Chondrocyte (in vitro differentiated cells): ENCODE measurements around the gene MC1R. TPM values are rescaled to one million over a fixed set of nuclear protein-coding genes. Genes with fewer than 3 reads are reported as not detected.

Experiments
- DNase-seq: peaks from one replicate; pipeline ENCODE4 v3.0.0; 2021; ENCODE audit warnings: mixed read lengths, low spot score
- H3K27ac Mint-ChIP-seq: one replicate; pipeline ENCODE4 v1.8.0; 2021; ENCODE audit warnings: mild to moderate bottlenecking, moderate library complexity, mixed read lengths; ENCODE audit not compliant: unreplicated experiment
- H3K27me3 Mint-ChIP-seq: 2 replicates; pipeline ENCODE4 v1.8.0; 2021; ENCODE audit warnings: low read depth, mixed read lengths
- H3K36me3 Mint-ChIP-seq: 2 replicates; pipeline ENCODE4 v1.8.0; 2021; ENCODE audit warnings: low read depth, mixed read lengths
- H3K4me1 Mint-ChIP-seq: 2 replicates; pipeline ENCODE4 v1.8.0; 2021; ENCODE audit warnings: low read depth, mild to moderate bottlenecking, mixed read lengths
- H3K4me3 Mint-ChIP-seq: one replicate; pipeline ENCODE4 v1.8.0; 2021; ENCODE audit warnings: mild to moderate bottlenecking, moderate library complexity, mixed read lengths; ENCODE audit not compliant: unreplicated experiment
- H3K9me3 Mint-ChIP-seq: 2 replicates; pipeline ENCODE4 v1.8.0; 2021; ENCODE audit warnings: low read depth, mixed read lengths
- total RNA-seq: library from RNA; stranded (reverse); gene quantifications from 3 replicates; pipeline ENCODE4 v1.2.1, GENCODE V29; 2021
- TF ChIP-seq, protein P1 (sequence below): fragments of 200-600 bp; sonication (generic); IDR thresholded peaks from 2 replicates; pipeline ENCODE4 v1.5.0; 2021; ENCODE audit warnings: antibody characterized with exemption, mild to moderate bottlenecking, moderate library complexity

The MC1R gene
- total RNA-seq, 1 donor from 2014 or later = 4.2 TPM

DNA sequence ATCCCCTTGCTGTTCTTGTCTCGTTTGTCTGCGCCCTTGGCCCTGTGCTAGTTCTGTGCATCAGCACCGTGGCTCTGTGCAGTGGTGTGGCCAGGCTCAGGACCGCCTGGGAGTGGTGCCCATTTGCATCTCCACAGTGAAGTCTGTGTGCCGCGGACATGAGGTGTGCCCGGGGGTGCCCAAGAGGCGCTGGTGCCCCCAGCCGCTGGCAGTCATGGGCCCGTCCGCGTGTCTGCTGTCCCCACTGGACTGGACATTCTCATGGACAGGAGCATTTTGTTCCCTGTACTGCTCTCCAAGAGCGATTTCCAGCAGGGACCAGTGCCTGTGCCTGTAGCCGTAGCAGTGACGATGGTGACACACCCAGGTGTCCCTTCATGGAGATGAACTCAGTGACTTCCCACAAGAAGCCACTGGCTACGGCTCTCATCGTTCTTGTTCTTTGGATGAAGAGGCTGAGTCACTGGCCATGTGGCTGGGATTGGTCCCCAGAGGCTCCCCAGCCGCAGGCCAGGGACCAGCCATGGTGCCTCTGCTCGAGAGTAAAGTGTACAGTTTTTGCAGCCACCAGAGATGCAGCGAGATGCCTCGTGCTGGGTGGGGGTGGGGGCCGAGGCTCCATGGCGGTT lies 13.0 kb upstream of the MC1R start:
- H3K27ac Mint-ChIP-seq = no peak overlapping the region
- DNase-seq = no peak
- no peak overlapping the region for H3K4me3 Mint-ChIP-seq
- H3K36me3 Mint-ChIP-seq = peaks cover 28% of the 10 kb centered on the region
- peaks cover 2% of the 10 kb centered on the region for H3K4me1 Mint-ChIP-seq
- no peaks in the 10 kb centered on the region for H3K27me3 Mint-ChIP-seq
- TF ChIP-seq, protein P1, sequence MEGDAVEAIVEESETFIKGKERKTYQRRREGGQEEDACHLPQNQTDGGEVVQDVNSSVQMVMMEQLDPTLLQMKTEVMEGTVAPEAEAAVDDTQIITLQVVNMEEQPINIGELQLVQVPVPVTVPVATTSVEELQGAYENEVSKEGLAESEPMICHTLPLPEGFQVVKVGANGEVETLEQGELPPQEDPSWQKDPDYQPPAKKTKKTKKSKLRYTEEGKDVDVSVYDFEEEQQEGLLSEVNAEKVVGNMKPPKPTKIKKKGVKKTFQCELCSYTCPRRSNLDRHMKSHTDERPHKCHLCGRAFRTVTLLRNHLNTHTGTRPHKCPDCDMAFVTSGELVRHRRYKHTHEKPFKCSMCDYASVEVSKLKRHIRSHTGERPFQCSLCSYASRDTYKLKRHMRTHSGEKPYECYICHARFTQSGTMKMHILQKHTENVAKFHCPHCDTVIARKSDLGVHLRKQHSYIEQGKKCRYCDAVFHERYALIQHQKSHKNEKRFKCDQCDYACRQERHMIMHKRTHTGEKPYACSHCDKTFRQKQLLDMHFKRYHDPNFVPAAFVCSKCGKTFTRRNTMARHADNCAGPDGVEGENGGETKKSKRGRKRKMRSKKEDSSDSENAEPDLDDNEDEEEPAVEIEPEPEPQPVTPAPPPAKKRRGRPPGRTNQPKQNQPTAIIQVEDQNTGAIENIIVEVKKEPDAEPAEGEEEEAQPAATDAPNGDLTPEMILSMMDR = no peak
- no peaks in the 10 kb centered on the region for H3K9me3 Mint-ChIP-seq

DNA sequence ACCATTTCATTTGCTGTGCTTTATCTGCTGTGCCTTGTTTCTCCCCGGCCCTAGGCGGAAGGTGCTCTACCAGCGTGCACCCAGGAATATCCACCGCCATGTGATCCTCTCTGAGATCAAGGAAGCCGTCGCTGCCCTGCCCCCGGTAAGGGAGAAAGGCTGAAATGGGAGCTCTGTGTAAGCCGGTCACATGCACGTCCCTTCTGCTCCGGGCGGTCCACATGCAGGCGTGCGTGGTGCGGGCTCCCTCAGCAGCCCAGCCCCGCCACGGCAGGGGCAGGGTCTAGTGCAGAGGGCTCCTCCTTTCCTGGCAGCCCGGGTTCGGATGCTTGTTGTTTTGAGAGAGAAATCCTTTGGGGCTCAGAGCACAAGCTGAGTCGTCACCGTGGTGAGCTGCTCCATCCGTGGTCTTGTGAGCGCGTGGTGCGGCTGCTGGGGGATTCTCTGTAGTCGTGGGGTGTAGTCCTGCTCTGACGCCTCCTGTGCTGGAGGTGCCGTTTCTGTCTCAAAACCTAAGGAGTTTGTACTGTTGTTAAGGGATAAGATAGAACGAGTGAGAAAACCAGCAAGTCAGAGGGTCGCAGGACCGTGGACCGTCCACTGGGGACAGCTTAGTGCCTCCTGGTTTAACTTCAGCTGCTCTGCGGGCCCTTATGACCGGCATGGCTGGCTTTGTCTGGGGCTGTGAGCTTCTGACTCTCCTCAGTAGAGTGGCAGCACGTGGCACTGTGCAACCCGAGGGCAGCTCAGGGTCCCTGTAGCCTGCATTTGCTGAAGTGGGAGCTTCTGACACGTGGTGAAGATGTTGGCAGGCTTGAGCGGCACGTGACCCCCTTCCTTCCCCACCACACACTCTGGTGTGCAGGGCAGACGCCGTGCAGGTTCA lies 12.3 kb upstream of the MC1R start:
- no peak for DNase-seq
- no peaks in the 10 kb centered on the region for H3K27me3 Mint-ChIP-seq
- peaks cover 28% of the 10 kb centered on the region for H3K36me3 Mint-ChIP-seq
- no peak overlapping the region for H3K4me3 Mint-ChIP-seq
- H3K27ac Mint-ChIP-seq = peak overlapping the region; percentile 22
- H3K9me3 Mint-ChIP-seq = no peaks in the 10 kb centered on the region
- peaks cover 2% of the 10 kb centered on the region for H3K4me1 Mint-ChIP-seq
- TF ChIP-seq, protein P1 = no peak

DNA sequence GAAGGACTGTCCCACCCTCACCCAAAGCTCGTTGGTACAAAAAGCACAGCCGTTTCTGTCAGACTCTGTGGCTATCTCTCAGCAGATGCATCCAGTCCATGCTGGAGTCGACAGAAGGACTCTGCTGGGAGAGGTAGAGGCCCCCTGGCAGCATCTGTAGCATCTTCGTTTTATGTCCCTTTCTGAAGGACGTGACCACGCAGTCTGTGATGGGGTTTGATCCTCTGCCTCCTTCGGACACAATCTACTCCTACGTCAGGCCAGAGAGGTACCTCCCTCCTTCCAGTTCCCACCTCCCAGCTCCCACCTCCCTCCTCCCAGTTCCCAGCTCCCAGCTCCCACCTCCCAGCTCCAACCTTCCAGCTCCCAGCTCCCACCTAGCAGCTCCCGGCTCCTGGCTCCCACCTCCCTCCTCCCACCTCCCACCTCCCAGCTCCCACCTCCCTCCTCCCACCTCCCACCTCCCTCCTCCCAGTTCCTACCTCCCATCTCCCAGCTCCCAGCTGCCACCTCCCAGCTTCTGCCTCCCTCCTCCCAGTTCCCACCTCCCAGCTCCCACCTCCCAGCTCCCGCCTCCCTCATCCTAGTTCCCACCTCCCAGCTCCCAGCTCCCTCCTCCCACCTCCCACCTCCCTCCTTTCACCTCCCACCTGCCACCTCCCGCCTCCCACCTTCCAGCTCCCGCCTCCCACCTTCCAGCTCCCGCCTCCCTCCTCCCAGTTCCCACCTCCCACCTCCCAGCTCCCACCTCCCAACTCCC lies 11.4 kb upstream of the MC1R start:
- Mint-ChIP-seq H3K27me3 (no peaks in the 10 kb centered on the region), H3K27ac (no peak overlapping the region), H3K9me3 (no peaks in the 10 kb centered on the region), H3K4me3 (no peak overlapping the region), H3K4me1 (peaks cover 2% of the 10 kb centered on the region), H3K36me3 (peaks cover 32% of the 10 kb centered on the region)
- TF ChIP-seq, protein P1 = no peak
- DNase-seq = no peak

DNA sequence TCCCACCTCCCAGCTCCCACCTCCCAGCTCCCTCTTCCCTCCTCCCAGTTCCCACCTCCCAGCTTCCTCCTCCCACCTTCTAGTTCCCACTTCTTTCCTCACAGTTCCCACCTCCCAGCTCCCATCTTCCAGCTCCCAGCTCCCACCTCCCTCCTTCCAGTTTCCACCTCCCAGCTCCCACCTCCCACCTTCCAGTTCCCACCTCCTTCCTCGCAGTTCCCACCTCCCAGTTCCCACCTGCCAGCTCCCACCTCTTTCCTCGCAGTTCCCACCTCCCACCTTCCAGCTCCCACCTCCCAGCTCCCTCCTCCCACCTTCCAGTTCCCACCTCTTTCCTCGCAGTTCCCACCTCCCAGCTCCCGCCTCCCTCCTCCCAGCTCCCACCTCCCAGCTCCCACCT lies 10.4 kb upstream of the MC1R start:
- Mint-ChIP-seq H3K4me1 (peaks cover 2% of the 10 kb centered on the region), H3K27ac (no peak overlapping the region), H3K9me3 (no peaks in the 10 kb centered on the region), H3K36me3 (peaks cover 32% of the 10 kb centered on the region), H3K4me3 (no peak overlapping the region), H3K27me3 (no peaks in the 10 kb centered on the region)
- TF ChIP-seq, protein P1 = no peak
- DNase-seq = no peak
